Measurements from ENCODE around the gene RAD54L2. TPM values are rescaled to one million over a fixed set of nuclear protein-coding genes. Genes with fewer than 3 reads are reported as not detected.

The RAD54L2 gene, protein sequence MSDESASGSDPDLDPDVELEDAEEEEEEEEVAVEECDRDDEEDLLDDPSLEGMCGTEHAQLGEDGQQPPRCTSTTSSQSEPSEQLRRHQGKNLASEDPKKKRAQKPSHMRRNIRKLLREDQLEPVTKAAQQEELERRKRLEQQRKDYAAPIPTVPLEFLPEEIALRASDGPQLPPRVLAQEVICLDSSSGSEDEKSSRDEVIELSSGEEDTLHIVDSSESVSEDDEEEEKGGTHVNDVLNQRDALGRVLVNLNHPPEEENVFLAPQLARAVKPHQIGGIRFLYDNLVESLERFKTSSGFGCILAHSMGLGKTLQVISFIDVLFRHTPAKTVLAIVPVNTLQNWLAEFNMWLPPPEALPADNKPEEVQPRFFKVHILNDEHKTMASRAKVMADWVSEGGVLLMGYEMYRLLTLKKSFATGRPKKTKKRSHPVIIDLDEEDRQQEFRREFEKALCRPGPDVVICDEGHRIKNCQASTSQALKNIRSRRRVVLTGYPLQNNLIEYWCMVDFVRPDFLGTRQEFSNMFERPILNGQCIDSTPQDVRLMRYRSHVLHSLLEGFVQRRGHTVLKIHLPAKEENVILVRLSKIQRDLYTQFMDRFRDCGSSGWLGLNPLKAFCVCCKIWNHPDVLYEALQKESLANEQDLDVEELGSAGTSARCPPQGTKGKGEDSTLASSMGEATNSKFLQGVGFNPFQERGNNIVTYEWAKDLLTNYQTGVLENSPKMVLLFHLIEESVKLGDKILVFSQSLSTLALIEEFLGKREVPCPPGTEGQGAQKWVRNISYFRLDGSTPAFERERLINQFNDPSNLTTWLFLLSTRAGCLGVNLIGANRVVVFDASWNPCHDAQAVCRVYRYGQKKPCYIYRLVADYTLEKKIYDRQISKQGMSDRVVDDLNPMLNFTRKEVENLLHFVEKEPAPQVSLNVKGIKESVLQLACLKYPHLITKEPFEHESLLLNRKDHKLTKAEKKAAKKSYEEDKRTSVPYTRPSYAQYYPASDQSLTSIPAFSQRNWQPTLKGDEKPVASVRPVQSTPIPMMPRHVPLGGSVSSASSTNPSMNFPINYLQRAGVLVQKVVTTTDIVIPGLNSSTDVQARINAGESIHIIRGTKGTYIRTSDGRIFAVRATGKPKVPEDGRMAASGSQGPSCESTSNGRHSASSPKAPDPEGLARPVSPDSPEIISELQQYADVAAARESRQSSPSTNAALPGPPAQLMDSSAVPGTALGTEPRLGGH (N-terminal part only)
- 35.8 and 38.1 TPM in 2 replicates for total RNA-seq

GRCh38 chr3:51538459-51539290, at the start of gene RAD54L2:
Gene RAD54L2, plus strand, starts transcription at chr3:51538719. Its CDS starts 51,702 bp downstream, at chr3:51590421.

Other genes starting within 250 kb of the RAD54L2 start
- 106 and 197 TPM in 2 replicates for gene MANF, start 153.4 kb upstream of the RAD54L2 start, total RNA-seq
- gene RBM15B, start 147.4 kb upstream of the RAD54L2 start, total RNA-seq = 40.3 and 46.5 TPM in 2 replicates
- 24.6 and 28.3 TPM in 2 replicates for gene DCAF1, start 38.7 kb upstream of the RAD54L2 start, total RNA-seq
- gene TEX264, start 132.5 kb downstream of the RAD54L2 start, total RNA-seq = 24.2 and 30.2 TPM in 2 replicates
- under 0.01 TPM in 2 replicates for gene GRM2, start 168.3 kb downstream of the RAD54L2 start, total RNA-seq
- gene IQCF6, start 240.5 kb downstream of the RAD54L2 start, total RNA-seq = not detected in 2 replicates

Data from thoracic aorta endothelial cell (primary cell).